GM19035 (cell line): ENCODE data around the gene DNLZ.

Source experiments
- ATAC-seq: cut with Tn5 transposase; IDR thresholded peaks from one replicate; pipeline ENCODE4 v1.9.1; 2021; ENCODE audit not compliant: unreplicated experiment

DNLZ gene

GRCh38 chr9:136345281-136346156, 18.0 kb downstream of the DNLZ start:
- no peak for ATAC-seq

- no peak for ATAC-seq
Measured at GRCh38 chr9:136344544-136345280, 18.8 kb downstream of the DNLZ start.

- no peak for ATAC-seq
Measured at GRCh38 chr9:136343884-136344269, 19.7 kb downstream of the DNLZ start.

- ATAC-seq, result no peak
Measured at GRCh38 chr9:136343121-136343883, 20.2 kb downstream of the DNLZ start.

- no peak for ATAC-seq
Measured at GRCh38 chr9:136342181-136343120, 21.1 kb downstream of the DNLZ start.

- no peak for ATAC-seq
Measured at GRCh38 chr9:136341769-136342168, 21.8 kb downstream of the DNLZ start.

- ATAC-seq, result no peak
Measured at GRCh38 chr9:136341042-136341655, 22.4 kb downstream of the DNLZ start.

GRCh38 chr9:136340356-136341041, 23.0 kb downstream of the DNLZ start:
- ATAC-seq, result no peak

- ATAC-seq, result no peak
Measured at GRCh38 chr9:136339958-136340310, 23.6 kb downstream of the DNLZ start.

- ATAC-seq, result no peak
Measured at GRCh38 chr9:136339173-136339957, 24.2 kb downstream of the DNLZ start.

GRCh38 chr9:136338511-136338910, 25.0 kb downstream of the DNLZ start:
- ATAC-seq, result no peak

- ATAC-seq, result no peak
Measured at GRCh38 chr9:136337416-136338395, 25.8 kb downstream of the DNLZ start.

GRCh38 chr9:136336881-136337280, 26.7 kb downstream of the DNLZ start:
- ATAC-seq, result no peak

GRCh38 chr9:136336156-136336870, 27.2 kb downstream of the DNLZ start:
- ATAC-seq, result no peak

- ATAC-seq, result no peak
Measured at GRCh38 chr9:136335296-136336155, 28.0 kb downstream of the DNLZ start.

- ATAC-seq, result no peak
Measured at GRCh38 chr9:136334541-136334940, 29.0 kb downstream of the DNLZ start.
